Smooth muscle cell (in vitro differentiated cells): ENCODE data around the gene VPS37D. TPM values are rescaled to one million over a fixed set of nuclear protein-coding genes. Genes with fewer than 3 reads are reported as not detected.

Experiments used
- DNase-seq: peaks from one replicate; lab custom pipeline; 2025; ENCODE audit not compliant: unreplicated experiment; lab: John Stamatoyannopoulos, UW
- H2AFZ ChIP-seq: fragments of 200-600 bp; sonication (generic); 2 replicates; pipeline ENCODE4 v1.6.0; 2016; ENCODE audit warnings: antibody characterized with exemption, low read depth, mild to moderate bottlenecking
- H3F3A ChIP-seq: fragments of 200-600 bp; sonication (generic); 2 replicates; pipeline ENCODE4 v1.6.0; 2017; ENCODE audit warnings: antibody characterized with exemption, low read depth
- H3K27ac ChIP-seq: fragments of 200-600 bp; sonication (generic); 2 replicates; pipeline ENCODE4 v1.5.1; 2016; ENCODE audit warnings: low read depth, mild to moderate bottlenecking
- H3K27me3 ChIP-seq: fragments of 200-600 bp; sonication (generic); 2 replicates; pipeline ENCODE4 v1.6.1; 2016; ENCODE audit warnings: low read depth, mild to moderate bottlenecking
- H3K36me3 ChIP-seq: fragments of 200-600 bp; sonication (generic); 2 replicates; pipeline ENCODE4 v1.5.1; 2016; ENCODE audit warnings: low read depth
- H3K4me1 ChIP-seq: fragments of 200-600 bp; sonication (generic); 2 replicates; pipeline ENCODE4 v1.5.1; 2016; ENCODE audit warnings: low read depth
- H3K4me2 ChIP-seq: fragments of 200-600 bp; sonication (generic); 2 replicates; pipeline ENCODE4 v1.6.0; 2016; ENCODE audit warnings: mild to moderate bottlenecking
- H3K4me3 ChIP-seq: fragments of 200-600 bp; sonication (generic); 2 replicates; pipeline ENCODE4 v1.5.1; 2016; ENCODE audit warnings: mild to moderate bottlenecking
- H3K79me2 ChIP-seq: fragments of 200-600 bp; sonication (generic); 2 replicates; pipeline ENCODE4 v1.6.0; 2016; ENCODE audit warnings: low read depth, mild to moderate bottlenecking
- H3K9ac ChIP-seq: fragments of 200-600 bp; sonication (generic); 2 replicates; pipeline ENCODE4 v1.6.0; 2016; ENCODE audit warnings: low read depth
- H3K9me3 ChIP-seq: fragments of 200-600 bp; sonication (generic); replicated peaks from 2 replicates; pipeline ENCODE4 v1.5.1; 2016; ENCODE audit warnings: low read depth
- H4K20me1 ChIP-seq: fragments of 200-600 bp; sonication (generic); 2 replicates; pipeline ENCODE4 v1.6.0; 2016; ENCODE audit warnings: low read depth
- WGBS: methylation state at CpG from one replicate; pipeline ENCODE4 v1.1.7; 2016; ENCODE audit warnings: low lambda C conversion rate; 5-methylcytosine and 5-hydroxymethylcytosine counted together
- polyA plus RNA-seq: library from polyadenylated mRNA; unstranded; fragments of >200 nt; fragmentation: Nextera tagmentation; extraction: Ambion mirVana; gene quantifications from 2 replicates; pipeline ENCODE4 v1.2.1, GENCODE V29; 2016
- total RNA-seq: library from RNA; depleted of rRNA; stranded (reverse); fragments of >200 nt; gene quantifications from 2 replicates; pipeline ENCODE4 v1.2.3, GENCODE V29; 2014
- TF ChIP-seq, protein P1 (sequence below): fragments of 200-600 bp; sonication (generic); IDR thresholded peaks from 2 replicates; pipeline ENCODE4 v1.5.1; 2017; ENCODE audit warnings: borderline replicate concordance, mild to moderate bottlenecking, antibody characterized with exemption; ENCODE audit not compliant: insufficient read depth, poor library complexity, severe bottlenecking

Gene VPS37D
- total and polyA plus RNA-seq, 2 experiments from 2014 or later, result 7.1 to 8.7 TPM

- peaks cover 3% of the 10 kb centered on the region for H3K79me2 ChIP-seq
- no peak overlapping the region for H3K4me3 ChIP-seq
- H3K27me3 ChIP-seq, result no peaks in the 10 kb centered on the region
- H4K20me1 ChIP-seq, result peaks cover 55% of the 10 kb centered on the region
- H3F3A ChIP-seq, result no peaks in the 10 kb centered on the region
- H3K9me3 ChIP-seq, result no peaks in the 10 kb centered on the region
- no peaks in the 10 kb centered on the region for H3K36me3 ChIP-seq
- H3K4me2 ChIP-seq, result no peak overlapping the region
- TF ChIP-seq, protein P1, sequence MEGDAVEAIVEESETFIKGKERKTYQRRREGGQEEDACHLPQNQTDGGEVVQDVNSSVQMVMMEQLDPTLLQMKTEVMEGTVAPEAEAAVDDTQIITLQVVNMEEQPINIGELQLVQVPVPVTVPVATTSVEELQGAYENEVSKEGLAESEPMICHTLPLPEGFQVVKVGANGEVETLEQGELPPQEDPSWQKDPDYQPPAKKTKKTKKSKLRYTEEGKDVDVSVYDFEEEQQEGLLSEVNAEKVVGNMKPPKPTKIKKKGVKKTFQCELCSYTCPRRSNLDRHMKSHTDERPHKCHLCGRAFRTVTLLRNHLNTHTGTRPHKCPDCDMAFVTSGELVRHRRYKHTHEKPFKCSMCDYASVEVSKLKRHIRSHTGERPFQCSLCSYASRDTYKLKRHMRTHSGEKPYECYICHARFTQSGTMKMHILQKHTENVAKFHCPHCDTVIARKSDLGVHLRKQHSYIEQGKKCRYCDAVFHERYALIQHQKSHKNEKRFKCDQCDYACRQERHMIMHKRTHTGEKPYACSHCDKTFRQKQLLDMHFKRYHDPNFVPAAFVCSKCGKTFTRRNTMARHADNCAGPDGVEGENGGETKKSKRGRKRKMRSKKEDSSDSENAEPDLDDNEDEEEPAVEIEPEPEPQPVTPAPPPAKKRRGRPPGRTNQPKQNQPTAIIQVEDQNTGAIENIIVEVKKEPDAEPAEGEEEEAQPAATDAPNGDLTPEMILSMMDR, result no peak
- no peak overlapping the region for H3K9ac ChIP-seq
- no peaks in the 10 kb centered on the region for H3K4me1 ChIP-seq
- peak; percentile 67 for DNase-seq
- H3K27ac ChIP-seq, result no peak overlapping the region
- no peak overlapping the region for H2AFZ ChIP-seq
- 67% methylated on average over 23 of the region's 45 CpGs for WGBS
These were observed 36.4 kb downstream of the VPS37D start for GRCh38 chr7:73703757-73704639.

DNA sequence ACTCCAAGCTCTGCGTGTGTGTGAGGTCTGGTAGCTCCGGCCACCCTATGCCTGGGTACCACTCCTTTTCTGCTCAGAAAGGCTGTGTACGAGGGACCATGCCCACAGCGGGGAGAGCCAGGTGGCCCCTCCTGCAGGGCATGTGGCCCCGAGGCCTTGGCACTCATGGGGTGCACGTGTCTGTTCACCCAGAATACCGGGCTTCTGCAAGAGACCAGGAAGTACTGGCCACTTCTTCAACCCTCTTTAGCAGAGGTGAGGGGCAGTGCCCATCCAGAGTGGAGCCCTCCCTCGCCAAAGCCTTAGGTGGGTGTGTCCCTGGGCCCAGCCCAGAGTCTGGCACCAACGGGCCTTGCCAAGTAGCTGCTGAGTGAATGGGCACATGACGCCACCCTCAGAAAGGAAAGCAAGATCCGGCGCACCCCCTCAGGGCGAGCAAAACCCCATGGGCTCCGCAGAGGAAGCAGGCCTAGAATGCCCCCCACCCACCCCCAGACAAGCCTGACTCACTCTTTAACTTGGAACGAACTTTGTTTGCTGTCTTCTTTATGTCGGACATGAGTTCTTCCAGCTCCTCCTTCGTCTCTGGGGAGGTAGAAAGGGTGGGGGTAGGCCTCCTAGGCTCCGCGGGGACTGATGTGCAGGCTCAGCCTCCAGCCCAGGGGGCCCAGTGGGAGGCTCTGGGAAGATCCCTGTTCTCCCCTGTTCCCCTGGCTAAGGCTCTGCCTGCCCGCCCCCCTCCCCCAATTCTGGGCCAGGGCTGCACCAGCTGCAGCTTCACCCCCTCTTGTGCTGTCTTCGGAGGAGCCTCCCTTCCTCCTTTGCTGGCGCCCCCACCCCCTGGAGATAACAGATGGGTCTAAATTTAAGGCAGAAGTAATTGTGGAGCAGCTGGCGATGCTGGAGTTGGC is 37.3 kb downstream of the VPS37D start:
- Histone ChIP-seq H2AFZ (no peak overlapping the region), H3K4me1 (no peaks in the 10 kb centered on the region), H3K9ac (no peak overlapping the region), H3K27me3 (no peaks in the 10 kb centered on the region), H3F3A (no peaks in the 10 kb centered on the region), H3K9me3 (no peaks in the 10 kb centered on the region), H3K4me2 (no peak overlapping the region), H4K20me1 (peaks cover 64% of the 10 kb centered on the region), H3K4me3 (no peak overlapping the region), H3K79me2 (peaks cover 4% of the 10 kb centered on the region), H3K27ac (no peak overlapping the region), H3K36me3 (no peaks in the 10 kb centered on the region)
- WGBS, result 88% methylated on average over 23 of the region's 23 CpGs
- no peak for DNase-seq
- TF ChIP-seq, protein P1, result no peak

DNA sequence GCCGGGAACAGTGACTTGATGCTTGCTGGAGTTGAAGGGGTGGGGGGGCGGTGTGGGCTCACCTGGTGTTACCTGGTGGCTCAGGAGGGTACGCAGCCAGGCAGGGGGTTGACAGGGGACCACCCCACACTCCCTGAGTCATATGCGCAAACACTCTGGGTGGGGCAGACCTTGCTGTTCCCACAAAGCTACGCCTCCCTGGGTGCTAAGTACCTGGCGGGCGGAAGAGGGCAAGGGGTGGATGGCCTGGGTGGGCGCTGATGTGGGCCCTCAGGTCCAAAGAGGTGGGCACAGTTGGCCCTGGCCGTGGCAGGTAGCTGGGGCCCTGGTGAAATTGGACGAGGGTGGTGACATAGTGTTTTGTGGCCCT is 37.9 kb downstream of the VPS37D start:
- Histone ChIP-seq H4K20me1 (peaks cover 69% of the 10 kb centered on the region), H3K9ac (no peak overlapping the region), H3K4me1 (no peaks in the 10 kb centered on the region), H3K4me3 (no peak overlapping the region), H3K36me3 (no peaks in the 10 kb centered on the region), H3K9me3 (no peaks in the 10 kb centered on the region), H3F3A (no peaks in the 10 kb centered on the region), H3K79me2 (peaks cover 6% of the 10 kb centered on the region), H3K4me2 (no peak overlapping the region), H3K27ac (no peak overlapping the region), H2AFZ (no peak overlapping the region), H3K27me3 (no peaks in the 10 kb centered on the region)
- no peak for DNase-seq
- TF ChIP-seq, protein P1, result no peak
- 92% methylated on average over 10 of the region's 10 CpGs for WGBS
